Panc1 (cell line): ENCODE results near the gene SCYGR4. TPM values are rescaled to one million over a fixed set of nuclear protein-coding genes. Genes with fewer than 3 reads are reported as not detected.

Experiments
- ATAC-seq: fragments of 200-7000 bp; cut with Tn5 transposase; 2 replicates; pipeline ENCODE4 v1.9.1; 2020; ENCODE audit warnings: mild to moderate bottlenecking, moderate library complexity
- BruUV-seq: library from RNA; stranded (reverse); fragments of 400-500 nt; replicated peaks from 2 replicates; lab custom pipeline; 2021; lab: Mats Ljungman, UMichigan
- CTCF ChIA-PET: fragments of 300-600 bp; sonication (Branson Sonifier 250); formaldehyde crosslinking; loops from one replicate; lab custom pipeline; 2022; ENCODE audit warnings: antibody characterized with exemption; lab: Charles Lee
- POLR2A ChIA-PET: fragments of 300-600 bp; sonication (Branson Sonifier 250); formaldehyde crosslinking; loops from one replicate; lab custom pipeline; 2022; ENCODE audit warnings: antibody characterized with exemption; lab: Charles Lee
- DNase-seq: peaks from one replicate; pipeline ENCODE4 v3.0.0-alpha.2; 2010; ENCODE audit warnings: low read depth, low spot score
- H3K27ac ChIP-seq: 2 replicates; pipeline ENCODE4 v1.5.1; 2011; ENCODE audit warnings: mild to moderate bottlenecking, low read length, inconsistent platforms
- H3K27me3 ChIP-seq: fragments of 200-500 bp; sonication (Bioruptor generic); 2 replicates; pipeline ENCODE4 v1.6.0; 2014; ENCODE audit warnings: low read length, inconsistent platforms; ENCODE audit not compliant: control insufficient read depth, insufficient read depth
- H3K36me3 ChIP-seq: fragments of 200-500 bp; sonication (Bioruptor generic); 2 replicates; pipeline ENCODE4 v1.5.1; 2014; ENCODE audit warnings: inconsistent platforms, mild to moderate bottlenecking, low read length, moderate library complexity; ENCODE audit not compliant: control insufficient read depth, insufficient read depth
- H3K4me1 ChIP-seq: 2 replicates; pipeline ENCODE4 v1.5.1; 2011; ENCODE audit warnings: inconsistent platforms, mild to moderate bottlenecking, low read length, moderate library complexity; ENCODE audit not compliant: control insufficient read depth, insufficient read depth
- H3K4me3 ChIP-seq, 2 experiments: 2 replicates each; pipeline ENCODE4 v1.5.1; 2011 to 2012; ENCODE audit warnings: low read depth in 2 of 2, low read length in 2 of 2, mild to moderate bottlenecking in 2 of 2, inconsistent platforms in 1 of 2, moderate library complexity in 1 of 2
- H3K9me3 ChIP-seq: fragments of 200-500 bp; sonication (Bioruptor generic); 2 replicates; pipeline ENCODE4 v1.5.1; 2014; ENCODE audit warnings: low read depth, mild to moderate bottlenecking, inconsistent platforms, low read length, moderate library complexity; ENCODE audit not compliant: control insufficient read depth, insufficient read depth
- CTCF ChIP-seq: fragments of 450-650 bp; IDR thresholded peaks from 2 replicates; pipeline ENCODE4 v1.5.1; 2017; ENCODE audit warnings: mild to moderate bottlenecking
- POLR2AphosphoS5 ChIP-seq: IDR thresholded peaks from 2 replicates; pipeline ENCODE4 v1.6.1; 2012; ENCODE audit warnings: mild to moderate bottlenecking, low read depth, low read length, moderate library complexity
- REST ChIP-seq, 2 experiments: IDR thresholded peaks; 2 replicates each; pipeline ENCODE4 v1.6.1; 2011 to 2012; ENCODE audit warnings: low read depth in 2 of 2, control low read depth in 1 of 2, low read length in 1 of 2, mild to moderate bottlenecking in 1 of 2, moderate library complexity in 1 of 2; ENCODE audit not compliant: insufficient read depth in 1 of 2
- SIN3A ChIP-seq: IDR thresholded peaks from 2 replicates; pipeline ENCODE4 v1.6.1; 2012; ENCODE audit warnings: low read depth, mild to moderate bottlenecking, low read length, moderate library complexity, borderline replicate concordance; ENCODE audit not compliant: insufficient read depth
- TCF7L2 ChIP-seq: IDR thresholded peaks from 2 replicates; pipeline ENCODE4 v1.6.1; 2011; ENCODE audit warnings: mild to moderate bottlenecking, low read depth, low read length, inconsistent platforms
- in situ Hi-C: cut with HindIII; loops from 2 replicates; pipeline ENCODE4 v1.10.0; 2016; ENCODE audit warnings: low sequenced_read_pairs, low pct_unique_long_range_greater_than_20kb
- intact Hi-C: fragments of 100-400 bp; cut with micrococcal nuclease; formaldehyde crosslinking; loops from one replicate; pipeline ENCODE4 v1.10.0; 2022; ENCODE audit not compliant: unreplicated experiment
- total RNA-seq: library from RNA; stranded (reverse); gene quantifications from one replicate; pipeline ENCODE4 v1.2.1, GENCODE V29; 2021; ENCODE audit not compliant: unreplicated experiment

The SCYGR4 gene
- total RNA-seq, 1 experiment from 2014 or later, result not detected

- no TSS peak for BruUV-seq
- Histone ChIP-seq H3K27ac (no peak within 1 kb of the TSS), H3K27me3 (no peaks in the 10 kb centered on the region), H3K4me1 (no peaks in the 10 kb centered on the region), H3K9me3 (no peaks in the 10 kb centered on the region), H3K36me3 (no peaks in the 10 kb centered on the region), H3K4me3 (no peak within 1 kb of the TSS)
- DNase-seq (no peak), ATAC-seq (no peak)
- no peak for TF ChIP-seq REST (IDR thresholded peaks at IDR 0.05; ENCODE audit: insufficient read depth in 1 of 2, low read depth in 2 of 2, low read length in 1 of 2)
- no peak for TF ChIP-seq POLR2AphosphoS5
- no peak for TF ChIP-seq TCF7L2
- TF ChIP-seq SIN3A, result no peak
- no peak for TF ChIP-seq CTCF
- intact Hi-C loops (no loop called here), in situ Hi-C loops (no loop called here)
- ChIA-PET CTCF (no interaction called here), POLR2A (no interaction called here)
Observed at GRCh38 chr2:227614740-227615139, 2.6 kb upstream of the SCYGR4 start, which contains the start of gene SCYGR3. SCYGR3 (minus strand) TSS chr2:227614840; CDS start chr2:227614840, 0 bp downstream.

GRCh38 chr2:227615181-227615580 is 2.1 kb upstream of the SCYGR4 start:
- H3K4me1 ChIP-seq, result no peaks in the 10 kb centered on the region
- DNase-seq (no peak), ATAC-seq (no peak)
- TF ChIP-seq CTCF (no peak), POLR2AphosphoS5 (no peak), TCF7L2 (no peak), REST (IDR thresholded peaks at IDR 0.05; ENCODE audit: insufficient read depth in 1 of 2, low read depth in 2 of 2, low read length in 1 of 2) (no peak), SIN3A (no peak)
- no peaks in the 10 kb centered on the region for H3K27me3 ChIP-seq
- CTCF ChIA-PET, result no interaction called here
- intact Hi-C loops (no loop called here), in situ Hi-C loops (no loop called here)
- H3K27ac ChIP-seq, result no peak overlapping the region
- no TSS peak for BruUV-seq
- H3K4me3 ChIP-seq, result no peak overlapping the region
- no peaks in the 10 kb centered on the region for H3K9me3 ChIP-seq
- H3K36me3 ChIP-seq, result no peaks in the 10 kb centered on the region
- POLR2A ChIA-PET, result no interaction called here
